ENCODE results near the gene SHISA9.

Gene SHISA9

GRCh38 chr16:12994402-12994801 lies 93.0 kb downstream of the SHISA9 start:
- Histone ChIP-seq H3K9me3 (replicated peaks; ENCODE audit: low read length) (no peaks in the 10 kb centered on the region), H3K4me3 (ENCODE audit: low read length) (no peak overlapping the region), H3K4me1 (ENCODE audit: control insufficient read depth, insufficient read depth, low read length) (peaks cover 17% of the 10 kb centered on the region), H3K4me2 (ENCODE audit: low read length) (no peak overlapping the region), H3K36me3 (ENCODE audit: insufficient read depth, low read length) (no peaks in the 10 kb centered on the region), H3K9ac (ENCODE audit: low read depth, low read length) (no peak overlapping the region), H3K27me3 (ENCODE audit: control insufficient read depth, insufficient read depth, low read length) (no peaks in the 10 kb centered on the region)

DNA sequence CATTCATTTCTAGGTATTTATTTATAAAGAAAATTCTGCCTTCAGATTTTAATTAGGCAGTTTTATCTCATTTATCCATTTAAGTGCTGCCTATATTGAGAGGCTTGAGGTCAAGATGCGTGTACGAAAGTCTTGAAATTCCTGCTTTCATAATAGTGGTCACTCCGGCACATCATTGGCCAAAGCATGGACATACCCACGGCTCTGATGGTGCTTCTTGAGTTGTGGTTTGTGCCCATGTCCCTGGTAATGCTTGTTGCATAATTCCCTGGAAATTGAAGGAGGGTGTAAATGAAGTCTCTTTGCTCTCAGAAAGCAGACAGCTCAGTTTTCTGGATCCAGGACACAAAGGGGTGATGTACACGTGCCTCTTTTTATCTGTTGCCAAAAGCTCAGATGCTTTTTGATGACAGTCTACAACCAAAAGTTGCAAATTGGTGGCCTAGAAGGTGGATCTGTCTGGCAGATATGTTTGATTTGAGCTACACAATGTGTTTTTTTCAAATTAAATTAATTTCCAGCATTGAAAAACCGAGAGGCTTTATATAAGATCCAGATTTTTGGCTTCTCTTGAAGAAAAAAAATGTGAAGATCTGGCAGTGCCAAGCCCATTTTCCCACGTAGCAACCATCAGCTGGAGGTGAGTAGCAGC lies 94.4 kb downstream of the SHISA9 start:
- no peaks in the 10 kb centered on the region for H3K9me3 ChIP-seq (replicated peaks; ENCODE audit: low read length)
- no peaks in the 10 kb centered on the region for H3K27me3 ChIP-seq (ENCODE audit: control insufficient read depth, insufficient read depth, low read length)
- no peak overlapping the region for H3K4me3 ChIP-seq (ENCODE audit: low read length)
- peaks cover 30% of the 10 kb centered on the region for H3K4me1 ChIP-seq (ENCODE audit: control insufficient read depth, insufficient read depth, low read length)
- H3K4me2 ChIP-seq (ENCODE audit: low read length): no peak overlapping the region
- no peak overlapping the region for H3K9ac ChIP-seq (ENCODE audit: low read depth, low read length)
- no peaks in the 10 kb centered on the region for H3K36me3 ChIP-seq (ENCODE audit: insufficient read depth, low read length)

DNA sequence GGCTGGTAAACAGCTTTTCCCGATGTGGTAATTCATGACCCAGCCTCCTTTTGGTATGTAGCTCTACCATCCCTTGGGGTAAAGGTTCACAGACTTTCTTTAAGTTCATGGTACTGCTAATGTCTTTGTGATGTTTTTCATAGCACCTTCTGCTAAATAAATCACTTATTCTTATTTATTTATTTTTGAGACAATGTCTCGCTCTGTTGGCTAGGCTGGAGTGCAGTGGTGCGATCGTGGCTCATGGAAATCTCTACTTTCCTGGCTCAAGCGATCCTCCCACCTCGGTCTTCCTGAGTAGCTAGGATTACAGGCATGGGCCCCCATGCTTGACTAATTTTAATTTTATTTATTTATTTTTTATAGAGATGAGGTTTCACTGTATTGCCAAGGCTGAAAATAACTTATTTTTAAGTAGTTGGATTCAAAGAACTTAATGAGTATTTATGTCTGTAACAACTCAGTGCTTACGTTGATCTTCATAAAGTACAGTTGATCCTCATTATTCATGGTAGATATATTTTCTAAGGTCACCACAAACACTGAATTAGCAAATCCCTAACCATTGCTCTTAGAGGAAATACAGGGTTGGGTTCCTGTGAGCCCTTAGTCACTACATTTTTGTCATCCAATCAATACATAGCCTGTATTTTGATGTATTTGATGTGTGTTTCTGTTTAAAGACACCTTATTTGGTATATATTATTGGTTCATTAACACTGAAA lies 97.1 kb downstream of the SHISA9 start:
- H3K4me2 ChIP-seq (ENCODE audit: low read length): peak overlapping the region; percentile 6
- no peak overlapping the region for H3K4me3 ChIP-seq (ENCODE audit: low read length)
- peaks cover 37% of the 10 kb centered on the region for H3K4me1 ChIP-seq (ENCODE audit: control insufficient read depth, insufficient read depth, low read length)
- H3K9ac ChIP-seq (ENCODE audit: low read depth, low read length): peak overlapping the region; percentile 32
- no peaks in the 10 kb centered on the region for H3K9me3 ChIP-seq (replicated peaks; ENCODE audit: low read length)
- H3K36me3 ChIP-seq (ENCODE audit: insufficient read depth, low read length): no peaks in the 10 kb centered on the region
- no peaks in the 10 kb centered on the region for H3K27me3 ChIP-seq (ENCODE audit: control insufficient read depth, insufficient read depth, low read length)

DNA sequence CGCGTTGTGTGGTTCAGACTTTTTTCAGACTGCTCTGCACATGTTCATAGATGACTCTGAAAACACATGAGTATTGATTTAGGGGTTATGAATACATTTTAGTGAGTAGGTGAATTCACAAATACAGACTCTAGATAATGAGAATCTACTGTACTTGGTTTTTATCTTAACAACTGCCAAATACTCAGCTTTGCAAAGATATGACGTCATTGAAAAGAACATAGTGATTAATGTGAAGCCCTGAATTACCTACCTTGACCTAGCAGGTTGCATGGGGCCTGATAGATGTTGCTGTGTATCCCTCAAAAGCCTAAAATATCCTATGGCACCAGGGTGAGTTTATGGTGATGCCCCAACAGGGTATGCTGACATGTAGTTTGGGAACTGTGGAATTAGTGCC lies 98.0 kb downstream of the SHISA9 start:
- H3K4me1 ChIP-seq (ENCODE audit: control insufficient read depth, insufficient read depth, low read length): peaks cover 37% of the 10 kb centered on the region
- no peak overlapping the region for H3K4me2 ChIP-seq (ENCODE audit: low read length)
- H3K9me3 ChIP-seq (replicated peaks; ENCODE audit: low read length): no peaks in the 10 kb centered on the region
- H3K27me3 ChIP-seq (ENCODE audit: control insufficient read depth, insufficient read depth, low read length): no peaks in the 10 kb centered on the region
- no peak overlapping the region for H3K4me3 ChIP-seq (ENCODE audit: low read length)
- H3K9ac ChIP-seq (ENCODE audit: low read depth, low read length): peak overlapping the region; percentile 23
- no peaks in the 10 kb centered on the region for H3K36me3 ChIP-seq (ENCODE audit: insufficient read depth, low read length)

GRCh38 chr16:13005721-13006247 lies 104.4 kb downstream of the SHISA9 start:
- no peak overlapping the region for H3K4me3 ChIP-seq (ENCODE audit: low read length)
- H3K9me3 ChIP-seq (replicated peaks; ENCODE audit: low read length): no peaks in the 10 kb centered on the region
- no peak overlapping the region for H3K4me2 ChIP-seq (ENCODE audit: low read length)
- no peaks in the 10 kb centered on the region for H3K27me3 ChIP-seq (ENCODE audit: control insufficient read depth, insufficient read depth, low read length)
- peaks cover 8% of the 10 kb centered on the region for H3K4me1 ChIP-seq (ENCODE audit: control insufficient read depth, insufficient read depth, low read length)
- H3K9ac ChIP-seq (ENCODE audit: low read depth, low read length): no peak overlapping the region
- no peaks in the 10 kb centered on the region for H3K36me3 ChIP-seq (ENCODE audit: insufficient read depth, low read length)

DNA sequence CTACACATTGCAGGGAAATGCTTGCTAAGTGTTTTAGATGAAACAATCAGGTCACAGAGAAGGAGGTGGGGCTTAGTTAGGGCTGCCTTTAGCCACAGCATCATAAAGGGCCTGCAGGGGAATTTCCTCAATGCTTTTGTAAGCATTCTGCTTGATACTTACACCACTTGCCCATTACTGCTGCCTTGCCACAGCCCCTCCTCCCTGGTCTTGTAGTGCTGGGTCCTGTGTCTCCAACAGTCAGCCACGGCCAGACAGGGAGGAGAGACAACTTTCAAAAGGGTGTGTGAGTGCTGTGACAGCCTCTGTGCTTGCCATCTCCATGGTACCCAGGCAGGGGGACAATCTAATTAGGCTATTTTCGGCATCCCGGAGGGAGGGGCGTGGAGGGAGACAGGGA lies 111.2 kb downstream of the SHISA9 start:
- no peaks in the 10 kb centered on the region for H3K36me3 ChIP-seq (ENCODE audit: insufficient read depth, low read length)
- H3K9me3 ChIP-seq (replicated peaks; ENCODE audit: low read length): no peaks in the 10 kb centered on the region
- H3K9ac ChIP-seq (ENCODE audit: low read depth, low read length): no peak overlapping the region
- peaks cover 6% of the 10 kb centered on the region for H3K4me1 ChIP-seq (ENCODE audit: control insufficient read depth, insufficient read depth, low read length)
- no peak overlapping the region for H3K4me3 ChIP-seq (ENCODE audit: low read length)
- no peak overlapping the region for H3K4me2 ChIP-seq (ENCODE audit: low read length)
- no peaks in the 10 kb centered on the region for H3K27me3 ChIP-seq (ENCODE audit: control insufficient read depth, insufficient read depth, low read length)

- Histone ChIP-seq H3K27me3 (ENCODE audit: control insufficient read depth, insufficient read depth, low read length) (no peaks in the 10 kb centered on the region), H3K9ac (ENCODE audit: low read depth, low read length) (no peak overlapping the region)
These were observed 111.6 kb downstream of the SHISA9 start for GRCh38 chr16:13013043-13013442.

DNA sequence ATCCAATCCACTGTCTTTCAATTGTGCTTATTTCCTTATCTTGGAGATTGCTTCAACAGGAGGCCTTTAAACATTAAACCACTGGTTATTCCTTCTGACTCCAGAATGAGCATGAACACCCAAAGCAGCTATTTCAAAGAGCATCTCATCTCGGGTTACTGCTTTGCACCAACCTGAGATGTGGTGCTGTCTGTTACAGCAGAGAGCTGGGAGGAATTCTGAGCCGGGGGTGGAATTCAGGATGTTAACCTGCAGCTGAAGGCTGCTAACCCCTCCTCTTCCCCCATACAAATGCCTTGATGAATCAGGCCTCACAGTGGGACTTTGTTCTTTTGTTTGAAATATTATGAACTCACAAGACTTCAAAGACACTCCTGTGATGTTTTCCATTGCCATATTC lies 113.1 kb downstream of the SHISA9 start:
- H3K9ac ChIP-seq (ENCODE audit: low read depth, low read length): no peak overlapping the region

More at GRCh38 chr16:13013043-13013442, 111.6 kb downstream of the SHISA9 start:
- H3K4me1 ChIP-seq (ENCODE audit: control insufficient read depth, insufficient read depth, low read length): peaks cover 6% of the 10 kb centered on the region
- H3K4me2 ChIP-seq (ENCODE audit: low read length): no peak overlapping the region
- no peaks in the 10 kb centered on the region for H3K36me3 ChIP-seq (ENCODE audit: insufficient read depth, low read length)
- no peak overlapping the region for H3K4me3 ChIP-seq (ENCODE audit: low read length)
- no peaks in the 10 kb centered on the region for H3K9me3 ChIP-seq (replicated peaks; ENCODE audit: low read length)

DNA sequence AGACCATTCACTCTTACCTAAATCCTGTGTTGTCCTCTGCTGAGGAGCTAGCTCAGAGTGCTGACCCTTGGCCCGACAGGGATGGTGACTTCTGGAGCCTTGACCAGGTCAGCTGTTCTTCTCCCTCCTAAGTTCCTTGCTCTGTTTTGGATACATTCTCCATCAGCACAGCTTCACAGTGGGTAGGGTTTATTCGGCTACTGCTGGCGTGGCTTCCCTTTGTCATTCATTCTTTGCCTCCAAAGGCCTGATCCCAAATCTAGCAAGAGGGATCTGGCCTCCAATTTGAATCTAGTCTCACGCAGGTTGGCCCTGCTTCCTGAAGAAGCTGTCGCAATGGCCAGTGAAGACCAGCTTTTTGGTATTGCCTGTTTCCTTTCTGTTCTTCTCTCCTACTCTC lies 116.6 kb downstream of the SHISA9 start:
- H3K4me1 ChIP-seq (ENCODE audit: control insufficient read depth, insufficient read depth, low read length): peaks cover 27% of the 10 kb centered on the region
- H3K4me3 ChIP-seq (ENCODE audit: low read length): no peak overlapping the region
- H3K9me3 ChIP-seq (replicated peaks; ENCODE audit: low read length): no peaks in the 10 kb centered on the region
- H3K4me2 ChIP-seq (ENCODE audit: low read length): no peak overlapping the region
- H3K27me3 ChIP-seq (ENCODE audit: control insufficient read depth, insufficient read depth, low read length): no peaks in the 10 kb centered on the region
- no peak overlapping the region for H3K9ac ChIP-seq (ENCODE audit: low read depth, low read length)
- no peaks in the 10 kb centered on the region for H3K36me3 ChIP-seq (ENCODE audit: insufficient read depth, low read length)

More for the DNA sequence above, 113.1 kb downstream of the SHISA9 start:
- Histone ChIP-seq H3K36me3 (ENCODE audit: insufficient read depth, low read length) (no peaks in the 10 kb centered on the region), H3K27me3 (ENCODE audit: control insufficient read depth, insufficient read depth, low read length) (no peaks in the 10 kb centered on the region), H3K4me1 (ENCODE audit: control insufficient read depth, insufficient read depth, low read length) (peaks cover 6% of the 10 kb centered on the region), H3K4me2 (ENCODE audit: low read length) (no peak overlapping the region), H3K9me3 (replicated peaks; ENCODE audit: low read length) (no peaks in the 10 kb centered on the region), H3K4me3 (ENCODE audit: low read length) (no peak overlapping the region)

DNA sequence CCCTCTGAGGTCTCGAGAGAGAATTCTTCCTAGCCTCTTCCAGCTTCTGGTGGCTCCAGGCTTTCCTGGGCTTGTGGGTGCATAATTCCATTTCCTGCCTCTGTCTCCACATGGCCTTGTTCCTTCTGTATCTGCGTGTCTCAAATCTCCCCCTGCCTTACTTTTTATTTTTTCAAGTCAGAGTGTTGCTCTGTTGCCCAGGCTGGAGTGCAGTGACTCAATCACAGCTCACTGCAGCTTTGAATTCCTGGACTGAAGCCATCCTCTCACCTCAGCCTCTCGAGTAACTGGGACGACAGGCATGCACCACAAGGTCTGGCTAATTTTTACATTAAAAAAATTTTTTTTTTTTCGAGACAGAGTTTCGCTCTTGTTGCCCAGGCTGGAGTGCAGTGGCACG lies 120.6 kb downstream of the SHISA9 start:
- Histone ChIP-seq H3K4me2 (ENCODE audit: low read length) (peak overlapping the region; percentile 69), H3K4me1 (ENCODE audit: control insufficient read depth, insufficient read depth, low read length) (peaks cover 20% of the 10 kb centered on the region), H3K9ac (ENCODE audit: low read depth, low read length) (peak overlapping the region; percentile 60), H3K9me3 (replicated peaks; ENCODE audit: low read length) (no peaks in the 10 kb centered on the region), H3K27me3 (ENCODE audit: control insufficient read depth, insufficient read depth, low read length) (no peaks in the 10 kb centered on the region), H3K4me3 (ENCODE audit: low read length) (no peak overlapping the region), H3K36me3 (ENCODE audit: insufficient read depth, low read length) (no peaks in the 10 kb centered on the region)

DNA sequence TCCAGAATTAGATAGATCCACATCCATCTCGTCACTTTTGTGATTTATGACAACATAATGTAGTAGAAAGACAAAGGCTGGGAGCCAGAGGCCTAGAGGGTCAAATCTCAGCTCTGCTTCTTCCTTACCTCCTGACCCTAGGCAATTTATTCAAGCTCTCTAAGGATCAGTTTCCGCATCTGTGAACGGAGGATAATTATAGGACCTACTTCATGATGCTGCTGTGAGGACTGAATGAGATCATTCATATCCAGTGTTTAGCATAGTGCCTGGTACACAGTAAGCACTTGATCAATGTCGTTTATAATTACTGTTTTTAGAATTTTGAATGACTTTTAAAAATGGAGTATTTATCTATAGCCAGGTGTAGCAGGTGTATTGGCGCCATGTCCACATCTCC lies 128.4 kb downstream of the SHISA9 start:
- Histone ChIP-seq H3K4me3 (ENCODE audit: low read length) (no peak overlapping the region), H3K9ac (ENCODE audit: low read depth, low read length) (no peak overlapping the region), H3K4me2 (ENCODE audit: low read length) (no peak overlapping the region), H3K27me3 (ENCODE audit: control insufficient read depth, insufficient read depth, low read length) (no peaks in the 10 kb centered on the region), H3K9me3 (replicated peaks; ENCODE audit: low read length) (no peaks in the 10 kb centered on the region), H3K4me1 (ENCODE audit: control insufficient read depth, insufficient read depth, low read length) (no peaks in the 10 kb centered on the region), H3K36me3 (ENCODE audit: insufficient read depth, low read length) (no peaks in the 10 kb centered on the region)

GRCh38 chr16:13030769-13031168 lies 129.4 kb downstream of the SHISA9 start:
- H3K27me3 ChIP-seq (ENCODE audit: control insufficient read depth, insufficient read depth, low read length): no peaks in the 10 kb centered on the region

More at GRCh38 chr16:13030769-13031168, 129.4 kb downstream of the SHISA9 start:
- Histone ChIP-seq H3K9me3 (replicated peaks; ENCODE audit: low read length) (no peaks in the 10 kb centered on the region), H3K9ac (ENCODE audit: low read depth, low read length) (no peak overlapping the region), H3K4me2 (ENCODE audit: low read length) (no peak overlapping the region), H3K36me3 (ENCODE audit: insufficient read depth, low read length) (no peaks in the 10 kb centered on the region), H3K4me3 (ENCODE audit: low read length) (no peak overlapping the region), H3K4me1 (ENCODE audit: control insufficient read depth, insufficient read depth, low read length) (no peaks in the 10 kb centered on the region)

Measured in skeletal muscle satellite cell (primary cell).